Middle frontal gyrus (tissue), 1 donor: ENCODE data around the gene BRSK1.

Experiments used
- DNase-seq: peaks from one replicate; pipeline ENCODE4 v3.0.0-alpha.2; 2015; ENCODE audit warnings: low spot score; ENCODE audit errors: extremely low spot score

BRSK1 gene

GRCh38 chr19:55304279-55304978 is 20.6 kb downstream of the BRSK1 start:
- DNase-seq, result no peak

GRCh38 chr19:55304980-55305379 is 21.2 kb downstream of the BRSK1 start:
- DNase-seq, result no peak

GRCh38 chr19:55305491-55305890 is 21.7 kb downstream of the BRSK1 start:
- no peak for DNase-seq

- no peak for DNase-seq
Measured at GRCh38 chr19:55305983-55306562, 22.3 kb downstream of the BRSK1 start.

GRCh38 chr19:55306712-55307111 is 22.9 kb downstream of the BRSK1 start:
- DNase-seq, result no peak

DNA sequence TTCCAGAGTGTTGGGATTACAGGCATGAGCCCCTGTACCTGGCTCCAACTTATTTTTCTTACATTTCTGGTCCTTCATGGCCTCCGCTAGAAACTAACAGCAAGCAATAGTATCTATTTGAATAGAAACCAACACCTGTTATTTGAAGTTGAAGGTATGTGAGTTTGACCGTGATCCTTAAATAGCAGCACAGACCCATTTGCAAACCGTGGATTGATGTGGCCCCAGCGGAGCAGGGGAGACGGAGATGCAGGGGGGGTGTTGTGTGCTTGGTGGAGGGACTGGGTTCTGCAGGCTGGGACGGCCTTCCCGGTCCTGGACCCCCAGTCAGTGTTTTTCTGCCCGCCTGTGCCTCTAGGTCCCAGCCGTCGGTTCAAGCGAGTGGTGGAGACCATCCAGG is 24.5 kb downstream of the BRSK1 start:
- no peak for DNase-seq

GRCh38 chr19:55309448-55309847 is 25.7 kb downstream of the BRSK1 start:
- DNase-seq, result no peak

DNA sequence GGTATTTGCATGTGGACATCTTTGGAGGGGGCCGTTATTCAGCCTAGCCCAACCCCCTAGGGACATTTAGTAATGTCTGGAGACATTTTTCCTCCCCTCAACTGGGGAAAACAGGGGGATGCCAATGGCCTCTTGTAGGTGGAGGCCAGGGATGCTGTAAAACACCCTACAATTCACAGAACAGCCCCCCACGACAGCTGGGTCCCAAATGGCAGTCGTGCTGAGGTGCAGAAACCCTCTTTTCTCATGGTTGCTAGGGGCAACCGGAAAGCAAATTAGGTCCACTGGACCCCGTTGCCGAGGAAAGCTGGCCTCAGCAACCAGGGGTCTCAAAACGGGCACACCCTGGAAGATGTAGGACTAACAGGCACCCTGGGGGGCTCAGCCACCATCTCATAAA is 26.7 kb downstream of the BRSK1 start:
- no peak for DNase-seq

DNA sequence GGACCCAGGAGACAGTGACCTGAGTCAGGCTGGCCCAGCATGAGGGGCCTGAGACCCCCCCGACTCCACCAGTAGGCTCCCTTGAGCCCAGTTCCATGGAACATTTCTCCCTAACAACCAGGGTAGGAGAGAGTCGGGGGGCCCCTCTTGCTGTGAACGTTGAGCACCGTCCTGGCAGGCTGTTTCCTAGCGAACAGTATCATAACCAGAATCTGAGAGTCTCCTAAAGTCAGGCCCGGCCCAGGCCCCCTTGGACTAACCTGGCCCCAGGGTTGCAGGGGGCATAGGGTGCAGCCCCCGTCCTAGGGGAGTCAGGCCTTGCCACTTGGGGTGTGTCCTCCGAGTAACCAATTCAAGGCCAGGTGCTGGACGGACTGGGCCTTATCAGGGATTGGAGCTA is 27.6 kb downstream of the BRSK1 start:
- DNase-seq, result no peak

DNA sequence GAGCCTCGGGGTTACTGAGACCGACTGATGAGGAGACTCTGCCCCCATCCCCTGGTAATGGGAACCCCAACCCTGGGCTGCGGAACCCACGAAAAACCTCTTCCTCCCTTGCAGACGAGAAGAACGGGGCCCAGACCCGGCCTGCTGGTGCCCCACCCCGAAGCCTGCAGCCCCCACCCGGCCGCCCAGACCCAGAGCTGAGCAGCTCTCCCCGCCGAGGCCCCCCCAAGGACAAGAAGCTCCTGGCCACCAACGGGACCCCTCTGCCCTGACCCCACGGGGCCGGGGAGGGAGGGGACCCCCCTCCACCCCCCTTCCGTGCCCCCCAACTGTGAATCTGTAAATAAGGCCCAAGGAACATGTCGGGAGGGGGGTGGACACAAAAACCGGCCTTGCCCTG is 28.0 kb downstream of the BRSK1 start:
- DNase-seq, result no peak

- no peak for DNase-seq
Measured at GRCh38 chr19:55312621-55313512, 29.1 kb downstream of the BRSK1 start.

GRCh38 chr19:55314396-55314795 is 30.6 kb downstream of the BRSK1 start:
- no peak for DNase-seq

- DNase-seq, result no peak
Measured at GRCh38 chr19:55315956-55316525, 32.2 kb downstream of the BRSK1 start.

DNA sequence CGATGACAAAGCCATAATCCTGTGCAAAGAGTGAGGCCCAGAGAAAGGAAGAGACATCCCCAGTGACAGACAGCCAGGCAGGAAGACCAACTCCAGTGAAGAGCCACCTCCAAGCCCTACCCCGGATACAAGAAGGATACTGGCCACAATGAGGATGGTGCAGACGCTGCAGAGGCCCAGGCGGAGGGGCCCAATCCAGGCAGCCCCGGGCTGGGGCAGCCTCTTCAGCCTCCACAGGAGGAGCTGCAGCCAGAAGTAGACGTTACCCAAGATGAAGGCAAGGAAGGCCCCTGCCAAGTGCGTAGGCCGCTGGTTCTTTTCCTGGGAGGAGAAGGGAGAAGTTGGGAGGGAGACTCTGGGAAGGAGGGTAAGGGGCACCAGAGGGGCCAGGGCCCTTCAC is 32.8 kb downstream of the BRSK1 start:
- DNase-seq, result no peak

- DNase-seq, result no peak
Measured at GRCh38 chr19:55319785-55320184, 36.0 kb downstream of the BRSK1 start.

DNA sequence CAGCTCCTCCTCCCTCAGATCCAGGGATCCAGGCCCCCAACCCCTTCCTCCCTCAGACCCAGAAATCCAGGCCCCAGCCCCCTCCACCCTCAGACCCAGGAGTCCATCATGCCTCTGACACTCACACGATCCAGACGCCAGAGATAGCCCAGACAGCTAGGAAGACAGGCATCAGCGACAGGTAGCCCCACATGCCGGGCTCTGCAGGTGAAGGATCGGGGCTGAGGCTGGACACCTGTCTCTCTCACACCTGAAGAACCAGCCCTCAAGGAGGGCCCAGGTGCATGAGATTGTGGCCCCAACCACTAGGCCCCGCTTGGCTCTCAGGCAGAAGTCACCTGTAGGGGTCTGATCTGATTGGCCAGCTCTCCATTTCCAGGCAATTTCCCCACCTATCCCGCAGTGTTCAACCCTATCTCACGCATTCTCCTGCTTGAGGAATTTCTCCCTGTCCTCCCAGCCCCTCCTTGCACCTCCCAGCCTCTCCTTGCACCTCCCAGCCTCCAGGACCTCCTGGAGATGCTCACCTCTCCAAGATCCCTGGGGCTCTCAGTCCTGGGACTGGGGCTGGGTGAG is 37.1 kb downstream of the BRSK1 start:
- no peak for DNase-seq

- no peak for DNase-seq
Measured at GRCh38 chr19:55321466-55322137, 37.8 kb downstream of the BRSK1 start.

GRCh38 chr19:55322204-55322885 is 38.5 kb downstream of the BRSK1 start:
- DNase-seq, result no peak

DNA sequence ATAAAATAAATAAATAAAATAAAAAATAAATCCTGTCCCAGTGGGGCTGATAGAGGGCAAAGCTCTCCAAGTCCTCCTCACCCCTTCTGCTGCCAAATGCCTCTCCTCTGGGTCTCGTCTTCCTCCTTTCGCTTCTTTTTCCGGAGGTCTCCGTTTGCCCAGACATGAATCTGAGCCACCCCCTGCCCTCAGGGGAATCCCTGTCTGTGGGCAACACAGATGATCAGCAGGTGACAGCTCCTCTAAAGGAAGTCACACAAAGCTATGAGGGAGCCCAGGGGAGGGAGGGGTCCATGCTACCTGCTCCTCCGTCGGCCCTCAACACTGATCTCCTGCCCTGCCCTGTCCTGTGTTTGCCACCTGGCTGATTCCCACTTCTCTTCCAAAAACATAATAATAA is 40.9 kb downstream of the BRSK1 start:
- DNase-seq, result no peak

DNA sequence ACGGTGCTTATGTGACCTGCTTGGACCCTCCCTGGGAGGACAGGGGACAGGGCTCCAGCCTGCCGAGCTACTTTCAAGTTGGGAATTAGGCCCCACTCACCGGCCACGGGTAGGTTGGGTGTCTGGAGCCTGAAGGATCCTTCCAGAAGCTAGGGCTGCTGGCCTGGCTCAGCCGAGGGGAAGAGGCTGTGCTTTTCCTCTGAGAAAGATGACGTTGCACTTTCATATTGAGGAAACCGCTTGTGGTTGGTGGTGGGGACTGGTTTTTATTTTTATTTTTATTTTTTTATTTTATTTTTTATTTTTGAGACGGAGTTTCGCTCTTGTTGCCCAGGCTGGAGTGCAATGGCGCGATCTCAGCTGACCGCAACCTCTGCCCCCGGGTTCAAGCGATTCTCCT is 41.4 kb downstream of the BRSK1 start, which contains the start of gene TMEM150B:
Gene TMEM150B, minus strand, starts transcription at position 170 of the 400 bp plus-strand sequence. CDS start 4,305 bp downstream, outside the sequence.
- DNase-seq, result no peak
